BJ (cell line): Measurements from ENCODE around the gene NRAP. TPM values are rescaled to one million over a fixed set of nuclear protein-coding genes. Genes with fewer than 3 reads are reported as not detected.

Experiments
- CTCF ChIA-PET: fragments of 350-600 bp; formaldehyde crosslinking; extraction: SDS; loops from one replicate; lab custom pipeline; 2021; ENCODE audit warnings: antibody characterized with exemption, inconsistent platforms; lab: Yijun Ruan, JAX
- POLR2A ChIA-PET: fragments of 300-600 bp; sonication (Branson Sonifier 250); formaldehyde crosslinking; extraction: SDS; loops from one replicate; lab custom pipeline; 2021; ENCODE audit warnings: antibody characterized with exemption; lab: Charles Lee
- DNase-seq: peaks from one replicate; pipeline ENCODE4 v3.0.0-alpha.2; 2011; ENCODE audit warnings: low read depth
- H3K27me3 ChIP-seq: 2 replicates; pipeline ENCODE4 v1.6.0; 2011; ENCODE audit warnings: low read length; ENCODE audit not compliant: control insufficient read depth, insufficient read depth
- H3K36me3 ChIP-seq: 2 replicates; pipeline ENCODE4 v1.5.1; 2011; ENCODE audit warnings: low read length; ENCODE audit not compliant: control insufficient read depth, insufficient read depth
- H3K4me3 ChIP-seq: 2 replicates; pipeline ENCODE4 v1.5.1; 2011; ENCODE audit warnings: low read depth, mild to moderate bottlenecking, control low read depth, low read length
- polyA plus RNA-seq: library from polyadenylated mRNA; depleted of rRNA; stranded (reverse); fragments of >200 nt; gene quantifications from 2 replicates; pipeline ENCODE4 v1.2.3, GENCODE V29; 2011
- TF ChIP-seq, protein P1 (sequence below): IDR thresholded peaks from 2 replicates; pipeline ENCODE4 v1.5.1; 2011; ENCODE audit warnings: low read depth, mild to moderate bottlenecking, control low read depth, inconsistent platforms, low read length, moderate library complexity; ENCODE audit not compliant: insufficient read depth

Gene NRAP
- polyA plus RNA-seq, 1 experiment: not detected

GRCh38 chr10:113563306-113564088, 100.3 kb downstream of the NRAP start:
- ChIA-PET CTCF (interaction anchor here (0.5 to 5.0 kb wide), 33 partner anchors 9 to 1103 kb away, joined by 3 to 33 read pairs (median 4); partner anchors contain the start of gene HABP2), POLR2A (no interaction called here)
- peak overlapping the region; percentile 35 for H3K4me3 ChIP-seq
- no peaks in the 10 kb centered on the region for H3K36me3 ChIP-seq
- DNase-seq: no peak
- H3K27me3 ChIP-seq: no peaks in the 10 kb centered on the region
- TF ChIP-seq, protein P1, sequence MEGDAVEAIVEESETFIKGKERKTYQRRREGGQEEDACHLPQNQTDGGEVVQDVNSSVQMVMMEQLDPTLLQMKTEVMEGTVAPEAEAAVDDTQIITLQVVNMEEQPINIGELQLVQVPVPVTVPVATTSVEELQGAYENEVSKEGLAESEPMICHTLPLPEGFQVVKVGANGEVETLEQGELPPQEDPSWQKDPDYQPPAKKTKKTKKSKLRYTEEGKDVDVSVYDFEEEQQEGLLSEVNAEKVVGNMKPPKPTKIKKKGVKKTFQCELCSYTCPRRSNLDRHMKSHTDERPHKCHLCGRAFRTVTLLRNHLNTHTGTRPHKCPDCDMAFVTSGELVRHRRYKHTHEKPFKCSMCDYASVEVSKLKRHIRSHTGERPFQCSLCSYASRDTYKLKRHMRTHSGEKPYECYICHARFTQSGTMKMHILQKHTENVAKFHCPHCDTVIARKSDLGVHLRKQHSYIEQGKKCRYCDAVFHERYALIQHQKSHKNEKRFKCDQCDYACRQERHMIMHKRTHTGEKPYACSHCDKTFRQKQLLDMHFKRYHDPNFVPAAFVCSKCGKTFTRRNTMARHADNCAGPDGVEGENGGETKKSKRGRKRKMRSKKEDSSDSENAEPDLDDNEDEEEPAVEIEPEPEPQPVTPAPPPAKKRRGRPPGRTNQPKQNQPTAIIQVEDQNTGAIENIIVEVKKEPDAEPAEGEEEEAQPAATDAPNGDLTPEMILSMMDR: peak; percentile 99

DNA sequence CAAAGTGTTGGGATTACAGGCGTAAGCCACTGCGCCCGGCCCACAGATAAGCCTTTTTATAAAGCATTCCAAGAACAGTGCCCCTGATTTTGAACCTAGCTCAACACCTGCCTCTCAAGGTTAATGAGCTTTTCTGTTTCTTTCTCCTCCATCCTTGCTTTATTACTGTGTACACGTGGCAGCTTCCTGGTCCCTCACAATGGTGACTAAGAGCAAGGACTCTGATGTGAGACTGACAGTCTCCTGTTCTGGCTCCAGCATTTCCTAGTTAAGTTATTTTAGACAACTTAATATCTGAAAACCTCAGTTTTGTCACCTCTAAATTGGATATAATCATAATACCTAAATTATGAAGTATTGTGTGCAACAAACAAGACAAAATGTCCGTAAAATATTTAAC, 101.1 kb downstream of the NRAP start:
- POLR2A ChIA-PET: no interaction called here
- Histone ChIP-seq H3K27me3 (no peaks in the 10 kb centered on the region), H3K36me3 (no peaks in the 10 kb centered on the region), H3K4me3 (no peak overlapping the region)
- DNase-seq: no peak
- TF ChIP-seq, protein P1: no peak
- CTCF ChIA-PET: interaction anchor here (0.5 to 5.0 kb wide), 26 partner anchors 9 to 1241 kb away, joined by 3 to 33 read pairs (median 4); partner anchors contain the start of gene HABP2

- DNase-seq: no peak
- ChIA-PET POLR2A (no interaction called here), CTCF (interaction anchor here (0.7 to 5.0 kb wide), 10 partner anchors 8 to 1087 kb away, joined by 3 to 33 read pairs (median 10); partner anchors contain the start of gene HABP2)
Observed at GRCh38 chr10:113562069-113562468, 101.8 kb downstream of the NRAP start.

DNA sequence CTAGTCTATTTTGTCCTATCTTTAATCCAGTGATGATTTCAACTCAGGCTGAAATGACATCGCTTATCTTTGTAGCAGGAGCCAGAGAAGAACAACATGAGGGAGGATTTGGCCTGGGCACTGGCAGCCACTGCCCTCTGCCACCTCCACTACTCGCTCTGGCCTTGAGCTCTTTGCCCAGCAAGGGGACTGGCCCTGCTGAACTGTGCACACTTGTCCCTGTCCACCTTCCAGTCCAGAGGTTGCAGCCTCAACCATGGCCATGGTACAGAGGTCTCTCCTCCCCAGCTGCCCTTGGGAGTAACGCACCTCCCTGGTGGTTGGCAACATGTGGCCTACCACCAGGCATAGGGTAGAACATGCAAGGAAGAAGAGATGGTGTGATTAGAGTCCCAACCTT, 102.6 kb downstream of the NRAP start:
- H3K27me3 ChIP-seq: no peaks in the 10 kb centered on the region
- no peak overlapping the region for H3K4me3 ChIP-seq
- TF ChIP-seq, protein P1: no peak
- H3K36me3 ChIP-seq: no peaks in the 10 kb centered on the region
- ChIA-PET POLR2A (no interaction called here), CTCF (no interaction called here)
- DNase-seq: no peak

More at GRCh38 chr10:113562069-113562468, 101.8 kb downstream of the NRAP start:
- H3K4me3 ChIP-seq: no peak overlapping the region
- H3K36me3 ChIP-seq: no peaks in the 10 kb centered on the region
- no peaks in the 10 kb centered on the region for H3K27me3 ChIP-seq
- TF ChIP-seq, protein P1: no peak

DNA sequence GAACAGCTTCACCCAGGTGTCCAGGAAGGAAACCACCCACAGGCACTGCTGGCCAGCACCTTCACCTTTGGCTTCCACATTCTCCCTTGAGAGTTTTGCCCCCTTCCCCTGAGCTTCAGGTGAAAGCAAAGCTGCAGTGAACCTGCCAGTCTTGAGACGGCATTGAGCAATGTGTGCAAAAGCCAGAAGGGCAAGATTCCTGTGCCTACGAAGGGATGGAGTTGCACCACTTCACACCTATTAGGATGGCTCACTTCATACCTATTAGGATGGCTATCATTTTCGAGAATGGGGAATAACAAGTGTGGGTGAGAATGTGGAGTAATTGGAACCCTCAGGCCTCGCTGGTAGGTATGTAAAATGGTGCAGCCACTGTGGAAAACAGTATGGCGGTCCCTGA, 103.8 kb downstream of the NRAP start:
- DNase-seq: no peak
- no peaks in the 10 kb centered on the region; the same call in 1 of the 2 replicates for H3K27me3 ChIP-seq
- H3K4me3 ChIP-seq: no peak overlapping the region
- ChIA-PET POLR2A (no interaction called here), CTCF (interaction anchor here (1.4 kb wide), 1 partner anchor 39 kb away, joined by 4 read pairs; no protein-coding TSS in a partner anchor)
- TF ChIP-seq, protein P1: no peak
- H3K36me3 ChIP-seq: no peaks in the 10 kb centered on the region
